HG03354 (cell line): ENCODE results near the gene CCDC24.

ENCODE experiments used
- ATAC-seq: cut with Tn5 transposase; IDR thresholded peaks from one replicate; pipeline ENCODE4 v1.9.1; 2021; ENCODE audit warnings: mild to moderate bottlenecking; ENCODE audit not compliant: unreplicated experiment, poor library complexity, severe bottlenecking

CCDC24 gene

GRCh38 chr1:43979261-43979527, 12.2 kb upstream of the CCDC24 start:
- ATAC-seq, result no peak

- ATAC-seq, result peak; percentile 30
Observed at GRCh38 chr1:43979528-43980254, 11.7 kb upstream of the CCDC24 start.

GRCh38 chr1:43980255-43981134, 10.9 kb upstream of the CCDC24 start:
- no peak for ATAC-seq

GRCh38 chr1:43981135-43981491, 10.3 kb upstream of the CCDC24 start:
- no peak for ATAC-seq

- ATAC-seq, result no peak
Observed at GRCh38 chr1:43981636-43982035, 9.8 kb upstream of the CCDC24 start.

GRCh38 chr1:43982241-43982640, 9.2 kb upstream of the CCDC24 start:
- ATAC-seq, result no peak

GRCh38 chr1:43982808-43983207, 8.6 kb upstream of the CCDC24 start:
- no peak for ATAC-seq

GRCh38 chr1:43983253-43983899, 8.0 kb upstream of the CCDC24 start:
- ATAC-seq, result no peak

- ATAC-seq, result no peak
Observed at GRCh38 chr1:43984855-43985254, 6.5 kb upstream of the CCDC24 start.

- no peak for ATAC-seq
Observed at GRCh38 chr1:43985984-43986595, 5.3 kb upstream of the CCDC24 start.

- no peak for ATAC-seq
Observed at GRCh38 chr1:43986712-43987111, 4.7 kb upstream of the CCDC24 start.

GRCh38 chr1:43987159-43987902, 4.1 kb upstream of the CCDC24 start:
- ATAC-seq, result no peak

GRCh38 chr1:43990271-43991199, 864 bp upstream of the CCDC24 start:
- no peak for ATAC-seq

- ATAC-seq, result peak; percentile 2
Observed at GRCh38 chr1:43991200-43991475, 261 bp upstream of the CCDC24 start.

GRCh38 chr1:43992232-43992995, 1.0 kb downstream of the CCDC24 start:
- ATAC-seq, result no peak

- no peak for ATAC-seq
Observed at GRCh38 chr1:43993206-43993914, 2.0 kb downstream of the CCDC24 start.

GRCh38 chr1:43994071-43994470, 2.7 kb downstream of the CCDC24 start:
- no peak for ATAC-seq
